ENCODE measurements around the gene MEX3A. TPM values are rescaled to one million over a fixed set of nuclear protein-coding genes. Genes with fewer than 3 reads are reported as not detected.

MEX3A gene
- total and polyA plus RNA-seq, 2 experiments from 2014 or later, result 18.5 to 38.1 TPM

DNA sequence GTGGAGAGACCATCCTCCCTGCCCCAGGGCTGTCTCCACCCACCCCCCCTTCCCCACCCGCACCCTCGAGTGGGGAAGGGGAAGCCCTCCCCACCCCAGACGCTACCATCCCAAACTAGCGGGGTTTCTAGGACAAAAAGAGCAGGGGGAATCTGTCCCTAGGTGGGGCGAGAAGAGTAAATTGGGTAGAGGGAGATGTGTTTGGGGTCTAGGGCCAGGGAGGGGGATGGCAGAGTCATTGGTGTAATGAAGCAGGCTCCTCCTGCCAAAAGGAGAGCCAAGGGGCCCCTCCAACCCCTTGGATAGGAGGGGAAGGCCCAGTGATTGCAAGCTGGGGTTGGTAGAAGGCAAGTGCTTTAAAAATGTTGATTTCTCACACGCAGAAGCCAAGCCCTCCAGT lies 10.0 kb downstream of the MEX3A start (continued):
- TF ChIP-seq, protein P1, sequence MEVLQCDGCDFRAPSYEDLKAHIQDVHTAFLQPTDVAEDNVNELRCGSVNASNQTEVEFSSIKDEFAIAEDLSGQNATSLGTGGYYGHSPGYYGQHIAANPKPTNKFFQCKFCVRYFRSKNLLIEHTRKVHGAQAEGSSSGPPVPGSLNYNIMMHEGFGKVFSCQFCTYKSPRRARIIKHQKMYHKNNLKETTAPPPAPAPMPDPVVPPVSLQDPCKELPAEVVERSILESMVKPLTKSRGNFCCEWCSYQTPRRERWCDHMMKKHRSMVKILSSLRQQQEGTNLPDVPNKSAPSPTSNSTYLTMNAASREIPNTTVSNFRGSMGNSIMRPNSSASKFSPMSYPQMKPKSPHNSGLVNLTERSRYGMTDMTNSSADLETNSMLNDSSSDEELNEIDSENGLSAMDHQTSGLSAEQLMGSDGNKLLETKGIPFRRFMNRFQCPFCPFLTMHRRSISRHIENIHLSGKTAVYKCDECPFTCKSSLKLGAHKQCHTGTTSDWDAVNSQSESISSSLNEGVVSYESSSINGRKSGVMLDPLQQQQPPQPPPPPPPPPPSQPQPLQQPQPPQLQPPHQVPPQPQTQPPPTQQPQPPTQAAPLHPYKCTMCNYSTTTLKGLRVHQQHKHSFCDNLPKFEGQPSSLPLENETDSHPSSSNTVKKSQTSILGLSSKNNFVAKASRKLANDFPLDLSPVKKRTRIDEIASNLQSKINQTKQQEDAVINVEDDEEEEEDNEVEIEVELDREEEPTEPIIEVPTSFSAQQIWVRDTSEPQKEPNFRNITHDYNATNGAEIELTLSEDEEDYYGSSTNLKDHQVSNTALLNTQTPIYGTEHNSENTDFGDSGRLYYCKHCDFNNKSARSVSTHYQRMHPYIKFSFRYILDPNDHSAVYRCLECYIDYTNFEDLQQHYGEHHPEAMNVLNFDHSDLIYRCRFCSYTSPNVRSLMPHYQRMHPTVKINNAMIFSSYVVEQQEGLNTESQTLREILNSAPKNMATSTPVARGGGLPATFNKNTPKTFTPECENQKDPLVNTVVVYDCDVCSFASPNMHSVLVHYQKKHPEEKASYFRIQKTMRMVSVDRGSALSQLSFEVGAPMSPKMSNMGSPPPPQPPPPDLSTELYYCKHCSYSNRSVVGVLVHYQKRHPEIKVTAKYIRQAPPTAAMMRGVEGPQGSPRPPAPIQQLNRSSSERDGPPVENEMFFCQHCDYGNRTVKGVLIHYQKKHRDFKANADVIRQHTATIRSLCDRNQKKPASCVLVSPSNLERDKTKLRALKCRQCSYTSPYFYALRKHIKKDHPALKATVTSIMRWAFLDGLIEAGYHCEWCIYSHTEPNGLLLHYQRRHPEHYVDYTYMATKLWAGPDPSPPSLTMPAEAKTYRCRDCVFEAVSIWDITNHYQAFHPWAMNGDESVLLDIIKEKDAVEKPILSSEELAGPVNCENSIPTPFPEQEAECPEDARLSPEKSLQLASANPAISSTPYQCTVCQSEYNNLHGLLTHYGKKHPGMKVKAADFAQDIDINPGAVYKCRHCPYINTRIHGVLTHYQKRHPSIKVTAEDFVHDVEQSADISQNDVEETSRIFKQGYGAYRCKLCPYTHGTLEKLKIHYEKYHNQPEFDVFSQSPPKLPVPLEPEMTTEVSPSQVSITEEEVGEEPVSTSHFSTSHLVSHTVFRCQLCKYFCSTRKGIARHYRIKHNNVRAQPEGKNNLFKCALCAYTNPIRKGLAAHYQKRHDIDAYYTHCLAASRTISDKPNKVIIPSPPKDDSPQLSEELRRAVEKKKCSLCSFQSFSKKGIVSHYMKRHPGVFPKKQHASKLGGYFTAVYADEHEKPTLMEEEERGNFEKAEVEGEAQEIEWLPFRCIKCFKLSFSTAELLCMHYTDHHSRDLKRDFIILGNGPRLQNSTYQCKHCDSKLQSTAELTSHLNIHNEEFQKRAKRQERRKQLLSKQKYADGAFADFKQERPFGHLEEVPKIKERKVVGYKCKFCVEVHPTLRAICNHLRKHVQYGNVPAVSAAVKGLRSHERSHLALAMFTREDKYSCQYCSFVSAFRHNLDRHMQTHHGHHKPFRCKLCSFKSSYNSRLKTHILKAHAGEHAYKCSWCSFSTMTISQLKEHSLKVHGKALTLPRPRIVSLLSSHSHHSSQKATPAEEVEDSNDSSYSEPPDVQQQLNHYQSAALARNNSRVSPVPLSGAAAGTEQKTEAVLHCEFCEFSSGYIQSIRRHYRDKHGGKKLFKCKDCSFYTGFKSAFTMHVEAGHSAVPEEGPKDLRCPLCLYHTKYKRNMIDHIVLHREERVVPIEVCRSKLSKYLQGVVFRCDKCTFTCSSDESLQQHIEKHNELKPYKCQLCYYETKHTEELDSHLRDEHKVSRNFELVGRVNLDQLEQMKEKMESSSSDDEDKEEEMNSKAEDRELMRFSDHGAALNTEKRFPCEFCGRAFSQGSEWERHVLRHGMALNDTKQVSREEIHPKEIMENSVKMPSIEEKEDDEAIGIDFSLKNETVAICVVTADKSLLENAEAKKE (CRISPR knock-in tag; IDR thresholded peaks at IDR 0.05), result no peak
- TF ChIP-seq, protein P2, sequence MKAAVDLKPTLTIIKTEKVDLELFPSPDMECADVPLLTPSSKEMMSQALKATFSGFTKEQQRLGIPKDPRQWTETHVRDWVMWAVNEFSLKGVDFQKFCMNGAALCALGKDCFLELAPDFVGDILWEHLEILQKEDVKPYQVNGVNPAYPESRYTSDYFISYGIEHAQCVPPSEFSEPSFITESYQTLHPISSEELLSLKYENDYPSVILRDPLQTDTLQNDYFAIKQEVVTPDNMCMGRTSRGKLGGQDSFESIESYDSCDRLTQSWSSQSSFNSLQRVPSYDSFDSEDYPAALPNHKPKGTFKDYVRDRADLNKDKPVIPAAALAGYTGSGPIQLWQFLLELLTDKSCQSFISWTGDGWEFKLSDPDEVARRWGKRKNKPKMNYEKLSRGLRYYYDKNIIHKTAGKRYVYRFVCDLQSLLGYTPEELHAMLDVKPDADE (IDR thresholded peaks at IDR 0.05), result no peak
- TF ChIP-seq NANOG (IDR thresholded peaks at IDR 0.05; ENCODE audit: borderline replicate concordance) (no peak), JUNB (IDR thresholded peaks at IDR 0.05; ENCODE audit: unreplicated experiment) (no peak), EZH2phosphoT487 (IDR thresholded peaks at IDR 0.05; ENCODE audit: unreplicated experiment) (no peak), ZNF331 (CRISPR knock-in tag; IDR thresholded peaks at IDR 0.05; ENCODE audit: low read depth) (no peak)
- TF ChIP-seq, protein P3, sequence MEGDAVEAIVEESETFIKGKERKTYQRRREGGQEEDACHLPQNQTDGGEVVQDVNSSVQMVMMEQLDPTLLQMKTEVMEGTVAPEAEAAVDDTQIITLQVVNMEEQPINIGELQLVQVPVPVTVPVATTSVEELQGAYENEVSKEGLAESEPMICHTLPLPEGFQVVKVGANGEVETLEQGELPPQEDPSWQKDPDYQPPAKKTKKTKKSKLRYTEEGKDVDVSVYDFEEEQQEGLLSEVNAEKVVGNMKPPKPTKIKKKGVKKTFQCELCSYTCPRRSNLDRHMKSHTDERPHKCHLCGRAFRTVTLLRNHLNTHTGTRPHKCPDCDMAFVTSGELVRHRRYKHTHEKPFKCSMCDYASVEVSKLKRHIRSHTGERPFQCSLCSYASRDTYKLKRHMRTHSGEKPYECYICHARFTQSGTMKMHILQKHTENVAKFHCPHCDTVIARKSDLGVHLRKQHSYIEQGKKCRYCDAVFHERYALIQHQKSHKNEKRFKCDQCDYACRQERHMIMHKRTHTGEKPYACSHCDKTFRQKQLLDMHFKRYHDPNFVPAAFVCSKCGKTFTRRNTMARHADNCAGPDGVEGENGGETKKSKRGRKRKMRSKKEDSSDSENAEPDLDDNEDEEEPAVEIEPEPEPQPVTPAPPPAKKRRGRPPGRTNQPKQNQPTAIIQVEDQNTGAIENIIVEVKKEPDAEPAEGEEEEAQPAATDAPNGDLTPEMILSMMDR (conservative IDR thresholded peaks at IDR 0.05; ENCODE audit: low read depth in 2 of 2), result no peak
